ENCODE measurements around the gene NAA50. TPM values are rescaled to one million over a fixed set of nuclear protein-coding genes. Genes with fewer than 3 reads are reported as not detected.

NAA50 gene
- total and polyA plus RNA-seq, 3 experiments from 2014 or later = 77.7 to 199 (median 194) TPM

GRCh38 chr3:113747283-113748046 lies 1.4 kb upstream of the NAA50 start:
- DNase-seq = peak in 2 of 5 donors; percentile 8 to 10
- H3K4me1 ChIP-seq (ENCODE audit: insufficient read depth, low read length) = peaks cover 33% of the 10 kb centered on the region
- no peaks in the 10 kb centered on the region for H3K9me3 ChIP-seq (ENCODE audit: low read length)
- peaks cover 0 to 2% (median 0%) of the 10 kb centered on the region in 5 donors for H3K9me3 Mint-ChIP-seq
- H3K27me3 Mint-ChIP-seq = peaks cover 0 to 8% of the 10 kb centered on the region in 2 donors
- H3K27ac ChIP-seq (ENCODE audit: low read depth, low read length) = peak overlapping the region; percentile 56
- CTCF ChIA-PET = interaction anchor here (0.5 to 3.2 kb wide), 5 partner anchors 9 to 232 kb away, joined by 3 to 75 read pairs (median 3); partner anchors contain the start of gene SPICE1
- H3K4me3 Mint-ChIP-seq = peak overlapping the region; percentile 92 to 100 (median 98)
- POLR2A ChIA-PET = interaction anchor here (0.8 to 3.0 kb wide), 5 partner anchors 12 to 309 kb away, joined by 3 to 29 read pairs (median 8); partner anchors contain the start of genes CCDC191, QTRT2 and USF3
- H3K4me3 ChIP-seq (ENCODE audit: low read length) = peak overlapping the region; percentile 78
- H3K4me1 Mint-ChIP-seq = peaks cover 48 to 61% (median 58%) of the 10 kb centered on the region in 3 donors
- no peaks in the 10 kb centered on the region for H3K27me3 ChIP-seq (ENCODE audit: insufficient read depth, low read length, poor library complexity, severe bottlenecking)
- peaks cover 0 to 34% (median 0%) of the 10 kb centered on the region in 3 donors for H3K36me3 Mint-ChIP-seq
- peak overlapping the region; percentile 100 for H3K27ac Mint-ChIP-seq
- no peaks in the 10 kb centered on the region for H3K36me3 ChIP-seq (ENCODE audit: insufficient read depth, low read length)

- no peaks in the 10 kb centered on the region for H3K36me3 ChIP-seq (ENCODE audit: insufficient read depth, low read length)
- peak; percentile 73 to 89 (median 87) for DNase-seq
- H3K9me3 ChIP-seq (ENCODE audit: low read length) = no peaks in the 10 kb centered on the region
- Mint-ChIP-seq H3K36me3 (peaks cover 0 to 34% (median 0%) of the 10 kb centered on the region in 3 donors), H3K4me3 (peak within 1 kb of the TSS; percentile 92 to 100 (median 98)), H3K4me1 (peaks cover 54 to 69% (median 65%) of the 10 kb centered on the region in 3 donors), H3K27ac (peak within 1 kb of the TSS; percentile 100), H3K27me3 (peaks cover 0 to 8% of the 10 kb centered on the region in 2 donors), H3K9me3 (peaks cover 0 to 2% (median 0%) of the 10 kb centered on the region in 5 donors)
- H3K27ac ChIP-seq (ENCODE audit: low read depth, low read length) = peak within 1 kb of the TSS; percentile 99
- H3K27me3 ChIP-seq (ENCODE audit: insufficient read depth, low read length, poor library complexity, severe bottlenecking) = no peaks in the 10 kb centered on the region
- ChIA-PET POLR2A (interaction anchor here (0.6 to 3.0 kb wide), 6 partner anchors 11 to 310 kb away, joined by 3 to 29 read pairs (median 8); partner anchors contain the start of genes CCDC191, QTRT2 and USF3), CTCF (interaction anchor here (0.8 to 3.2 kb wide), 7 partner anchors 9 to 539 kb away, joined by 3 to 75 read pairs (median 4); partner anchors contain the start of gene SPICE1)
- peak within 1 kb of the TSS; percentile 78 for H3K4me3 ChIP-seq (ENCODE audit: low read length)
- H3K4me1 ChIP-seq (ENCODE audit: insufficient read depth, low read length) = peaks cover 36% of the 10 kb centered on the region
Observed at GRCh38 chr3:113746548-113747282, 666 bp upstream of the NAA50 start, which contains the start of gene ATP6V1A. TSS of gene ATP6V1A (plus strand) at chr3:113747035. CDS start at chr3:113778754, 31,719 bp downstream.

- peaks cover 47% of the 10 kb centered on the region for H3K4me1 ChIP-seq (ENCODE audit: insufficient read depth, low read length)
- ChIA-PET CTCF (interaction anchor here (0.6 to 3.2 kb wide), 33 partner anchors 7 to 550 kb away, joined by 3 to 75 read pairs (median 4); partner anchors contain the start of genes CCDC191, GRAMD1C, QTRT2 and SPICE1), POLR2A (interaction anchor here (0.7 to 3.0 kb wide), 4 partner anchors 10 to 211 kb away, joined by 3 to 29 read pairs (median 16); partner anchors contain the start of gene USF3)
- Mint-ChIP-seq H3K27ac (peak overlapping the region; percentile 100), H3K27me3 (peaks cover 0 to 8% of the 10 kb centered on the region in 2 donors), H3K4me1 (peaks cover 64 to 84% (median 81%) of the 10 kb centered on the region in 3 donors), H3K4me3 (peak overlapping the region; percentile 92 to 100 (median 98)), H3K36me3 (peaks cover 0 to 40% (median 0%) of the 10 kb centered on the region in 3 donors), H3K9me3 (peaks cover 0 to 2% (median 0%) of the 10 kb centered on the region in 5 donors)
- DNase-seq = peak; percentile 66 to 87 (median 81)
- H3K9me3 ChIP-seq (ENCODE audit: low read length) = no peaks in the 10 kb centered on the region
- no peaks in the 10 kb centered on the region for H3K36me3 ChIP-seq (ENCODE audit: insufficient read depth, low read length)
- peak overlapping the region; percentile 78 for H3K4me3 ChIP-seq (ENCODE audit: low read length)
- H3K27me3 ChIP-seq (ENCODE audit: insufficient read depth, low read length, poor library complexity, severe bottlenecking) = no peaks in the 10 kb centered on the region
- H3K27ac ChIP-seq (ENCODE audit: low read depth, low read length) = peak overlapping the region; percentile 99
Observed at GRCh38 chr3:113744941-113745755, 901 bp downstream of the NAA50 start.

- H3K9me3 ChIP-seq (ENCODE audit: low read length) = no peaks in the 10 kb centered on the region
- Mint-ChIP-seq H3K27ac (peak overlapping the region; percentile 91 to 100 (median 100)), H3K36me3 (peaks cover 0 to 40% (median 0%) of the 10 kb centered on the region in 3 donors), H3K27me3 (peaks cover 0 to 8% of the 10 kb centered on the region in 2 donors), H3K9me3 (peaks cover 0 to 2% (median 0%) of the 10 kb centered on the region in 5 donors), H3K4me3 (peak overlapping the region; percentile 92 to 100 (median 98)), H3K4me1 (peaks cover 68 to 83% (median 81%) of the 10 kb centered on the region in 3 donors)
- ChIA-PET CTCF (no interaction called here), POLR2A (interaction anchor here (1.1 kb wide), 1 partner anchor 515 kb away, joined by 3 read pairs; no protein-coding TSS in a partner anchor)
- peak overlapping the region; percentile 18 for H3K4me3 ChIP-seq (ENCODE audit: low read length)
- H3K27me3 ChIP-seq (ENCODE audit: insufficient read depth, low read length, poor library complexity, severe bottlenecking) = no peaks in the 10 kb centered on the region
- peaks cover 46% of the 10 kb centered on the region for H3K4me1 ChIP-seq (ENCODE audit: insufficient read depth, low read length)
- peak overlapping the region; percentile 59 for H3K27ac ChIP-seq (ENCODE audit: low read depth, low read length)
- H3K36me3 ChIP-seq (ENCODE audit: insufficient read depth, low read length) = no peaks in the 10 kb centered on the region
- DNase-seq = peak in 1 of 5 donors; percentile 11
Observed at GRCh38 chr3:113743006-113743630, 2.9 kb downstream of the NAA50 start.

- H3K4me1 ChIP-seq (ENCODE audit: insufficient read depth, low read length) = peaks cover 37% of the 10 kb centered on the region
- no peaks in the 10 kb centered on the region for H3K27me3 ChIP-seq (ENCODE audit: insufficient read depth, low read length, poor library complexity, severe bottlenecking)
- Mint-ChIP-seq H3K27ac (peak overlapping the region; percentile 93 to 100 (median 100)), H3K4me1 (peaks cover 67 to 86% (median 84%) of the 10 kb centered on the region in 3 donors), H3K4me3 (peak overlapping the region; percentile 92 to 100 (median 98)), H3K9me3 (peaks cover 0 to 2% (median 0%) of the 10 kb centered on the region in 5 donors), H3K27me3 (peaks cover 0 to 6% of the 10 kb centered on the region in 2 donors), H3K36me3 (peaks cover 0 to 34% (median 0%) of the 10 kb centered on the region in 3 donors)
- no peaks in the 10 kb centered on the region for H3K36me3 ChIP-seq (ENCODE audit: insufficient read depth, low read length)
- no peaks in the 10 kb centered on the region for H3K9me3 ChIP-seq (ENCODE audit: low read length)
- CTCF ChIA-PET = interaction anchor here (0.6 to 1.6 kb wide), 2 partner anchors 97 to 314 kb away, joined by 3 to 4 read pairs; partner anchors contain the start of gene GRAMD1C
- H3K4me3 ChIP-seq (ENCODE audit: low read length) = no peak overlapping the region
- POLR2A ChIA-PET = no interaction called here
- H3K27ac ChIP-seq (ENCODE audit: low read depth, low read length) = no peak overlapping the region
- no peak for DNase-seq
Observed at GRCh38 chr3:113741620-113742019, 4.4 kb downstream of the NAA50 start.

GRCh38 chr3:113741086-113741485 lies 5.0 kb downstream of the NAA50 start:
- POLR2A ChIA-PET = no interaction called here
- Mint-ChIP-seq H3K4me3 (peak overlapping the region; percentile 5 to 100 (median 62)), H3K27me3 (peaks cover 0 to 2% of the 10 kb centered on the region in 2 donors), H3K36me3 (peaks cover 0 to 29% (median 0%) of the 10 kb centered on the region in 3 donors), H3K4me1 (peaks cover 71 to 91% (median 89%) of the 10 kb centered on the region in 3 donors), H3K27ac (peak overlapping the region; percentile 69 to 100 (median 94)), H3K9me3 (no peaks in the 10 kb centered on the region)
- H3K27me3 ChIP-seq (ENCODE audit: insufficient read depth, low read length, poor library complexity, severe bottlenecking) = no peaks in the 10 kb centered on the region
- no peak overlapping the region for H3K27ac ChIP-seq (ENCODE audit: low read depth, low read length)
- peaks cover 37% of the 10 kb centered on the region for H3K4me1 ChIP-seq (ENCODE audit: insufficient read depth, low read length)
- DNase-seq = no peak
- CTCF ChIA-PET = interaction anchor here (1.1 to 1.6 kb wide), 2 partner anchors 98 to 172 kb away, joined by 4 to 5 read pairs; partner anchors contain the start of gene GRAMD1C
- no peaks in the 10 kb centered on the region for H3K9me3 ChIP-seq (ENCODE audit: low read length)
- H3K36me3 ChIP-seq (ENCODE audit: insufficient read depth, low read length) = no peaks in the 10 kb centered on the region
- no peak overlapping the region for H3K4me3 ChIP-seq (ENCODE audit: low read length)

All from CD8-positive, alpha-beta memory T cell (primary cell).